8988T (cell line): Measurements from ENCODE around the gene PNLDC1.
"Not testable (repeated sequence)": the region's sequence is repeated elsewhere in the genome, so short reads cannot be mapped to it uniquely, and the experiment has no call there.

ENCODE experiments used
- DNase-seq: peaks from one replicate; pipeline ENCODE4 v3.0.0; 2011

Gene PNLDC1

GRCh38 chr6:159821122-159821521 is 21.0 kb downstream of the PNLDC1 start:
- DNase-seq, result no peak

DNA sequence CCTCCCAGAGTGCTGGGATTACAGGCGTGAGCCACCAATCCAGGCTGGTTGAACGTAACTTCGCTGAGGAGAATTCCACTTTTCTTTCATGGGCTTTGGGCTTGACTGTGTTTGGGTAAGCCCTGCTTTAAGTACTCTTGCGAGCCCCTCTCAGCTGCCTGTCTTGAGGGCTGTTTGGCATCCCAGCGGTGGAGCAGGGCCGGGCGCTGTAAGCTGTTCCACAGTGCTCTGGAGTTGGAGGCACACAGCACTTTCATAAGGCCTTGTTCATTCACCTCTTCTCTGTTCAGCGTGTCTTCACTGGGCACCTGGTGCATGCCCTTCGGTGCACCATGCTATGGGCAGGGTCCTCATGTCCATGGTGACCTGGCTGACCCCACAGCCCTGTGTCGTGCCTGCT is 21.6 kb downstream of the PNLDC1 start:
- no peak for DNase-seq

GRCh38 chr6:159823953-159824352 is 23.9 kb downstream of the PNLDC1 start:
- DNase-seq, result no peak

- not testable (repeated sequence) for DNase-seq
Observed at GRCh38 chr6:159824690-159825089, 24.6 kb downstream of the PNLDC1 start.

- no peak for DNase-seq
Observed at GRCh38 chr6:159826004-159826403, 25.9 kb downstream of the PNLDC1 start.

GRCh38 chr6:159826968-159827647 is 27.0 kb downstream of the PNLDC1 start:
- no peak for DNase-seq

DNA sequence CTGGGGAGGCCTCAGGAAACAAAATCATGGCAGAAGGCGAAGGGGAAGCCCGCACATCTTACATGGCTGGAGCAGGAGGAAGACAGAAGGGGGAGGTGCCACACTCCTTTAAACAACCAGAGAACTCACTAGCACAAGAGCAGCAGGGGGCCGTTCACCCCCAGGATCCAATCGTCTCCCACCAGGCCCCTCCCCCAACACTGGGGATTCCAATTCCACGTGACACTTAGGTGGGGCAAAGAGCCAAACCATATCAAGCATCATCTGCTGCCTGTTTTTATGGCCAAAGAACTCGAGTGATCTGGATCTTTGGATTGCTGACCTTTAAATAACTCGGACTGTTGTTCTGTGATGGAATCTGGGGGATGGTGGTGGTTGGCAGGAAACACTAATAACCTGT is 28.0 kb downstream of the PNLDC1 start:
- no peak for DNase-seq

- DNase-seq, result no peak
Observed at GRCh38 chr6:159829526-159829925, 29.4 kb downstream of the PNLDC1 start.

- no peak for DNase-seq
Observed at GRCh38 chr6:159830501-159831372, 30.7 kb downstream of the PNLDC1 start.

DNA sequence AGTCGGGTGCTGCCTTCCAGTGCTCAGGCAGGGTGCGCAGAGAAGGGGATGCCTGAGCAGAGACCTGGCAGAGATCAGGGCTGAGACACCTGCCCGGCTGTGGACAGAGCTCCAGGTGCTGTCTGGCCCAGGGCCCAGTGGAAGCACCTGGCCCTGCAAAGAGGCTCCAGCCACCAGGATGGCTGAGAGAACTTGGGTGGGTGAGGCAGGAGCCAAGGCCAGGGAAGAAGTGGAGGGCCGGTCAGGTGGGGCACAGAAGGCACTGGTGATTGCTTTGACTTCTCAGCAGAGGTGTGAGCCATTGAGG is 31.2 kb downstream of the PNLDC1 start:
- no peak for DNase-seq

DNA sequence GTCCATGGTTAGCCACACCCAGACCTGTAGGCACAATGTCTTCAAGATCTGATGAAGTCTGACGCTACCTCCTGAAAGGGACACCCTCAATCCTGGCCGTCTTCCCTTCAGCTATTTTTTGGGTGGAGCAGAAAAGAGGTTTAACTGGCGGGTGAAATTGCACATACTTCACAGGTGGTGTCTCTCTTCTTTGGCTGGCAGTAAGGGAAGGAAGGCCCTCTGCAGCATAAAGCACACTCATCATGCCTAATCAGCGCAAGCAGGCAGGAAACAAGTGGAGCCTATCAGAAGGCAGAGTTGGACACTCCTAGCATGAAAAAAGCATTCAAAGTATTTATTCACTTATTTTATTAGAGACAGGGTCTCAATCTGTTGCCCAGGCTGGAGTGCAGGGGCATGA is 32.9 kb downstream of the PNLDC1 start:
- no peak for DNase-seq

DNA sequence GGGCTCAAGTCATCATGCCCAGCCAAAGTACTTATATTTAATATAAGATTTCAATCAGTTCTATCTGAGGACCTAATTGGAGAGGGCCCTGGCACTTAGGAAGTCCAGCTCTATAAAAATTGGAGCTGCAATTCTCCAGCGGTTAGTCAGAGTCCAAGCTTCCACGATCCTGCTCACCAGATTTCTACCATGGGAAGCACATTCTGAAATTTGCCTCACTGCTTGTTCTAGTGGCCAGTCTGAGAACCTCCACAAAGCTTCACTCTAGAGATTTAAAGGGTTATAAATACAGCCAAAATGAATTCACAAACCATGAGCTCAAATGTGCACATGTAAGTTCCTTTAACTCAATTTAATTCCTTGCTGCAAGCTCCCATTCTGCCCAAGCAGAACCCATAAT is 33.5 kb downstream of the PNLDC1 start:
- DNase-seq, result no peak

DNA sequence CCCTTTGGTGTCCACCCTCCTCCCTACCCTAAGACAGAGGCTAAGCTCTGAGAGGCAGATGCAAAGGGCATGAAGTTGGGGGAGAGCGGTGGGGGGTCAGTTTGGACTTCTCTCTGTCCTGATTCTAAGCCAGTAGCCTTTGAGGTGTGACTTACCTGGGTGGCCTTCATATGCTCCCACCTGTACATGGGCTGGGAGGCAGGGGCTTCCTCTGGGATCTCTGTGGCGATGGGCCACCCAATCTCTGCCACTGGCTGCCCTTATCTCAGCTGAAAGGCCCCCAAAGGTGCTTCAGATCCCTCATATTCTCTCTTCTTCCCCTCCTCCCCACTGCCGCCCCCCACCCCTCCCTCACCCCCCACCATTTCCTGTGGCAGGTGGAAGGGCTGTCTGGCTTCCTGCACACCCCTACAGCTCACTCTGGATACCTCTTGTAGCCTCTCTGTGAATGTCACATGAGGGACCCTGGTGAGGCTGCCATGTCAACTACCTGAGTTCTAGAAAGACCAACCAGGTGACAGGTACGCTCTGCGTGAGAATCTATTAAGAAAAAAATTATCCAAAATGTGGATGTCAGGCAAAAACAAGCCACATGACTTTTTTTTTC is 34.0 kb downstream of the PNLDC1 start:
- DNase-seq, result no peak

DNA sequence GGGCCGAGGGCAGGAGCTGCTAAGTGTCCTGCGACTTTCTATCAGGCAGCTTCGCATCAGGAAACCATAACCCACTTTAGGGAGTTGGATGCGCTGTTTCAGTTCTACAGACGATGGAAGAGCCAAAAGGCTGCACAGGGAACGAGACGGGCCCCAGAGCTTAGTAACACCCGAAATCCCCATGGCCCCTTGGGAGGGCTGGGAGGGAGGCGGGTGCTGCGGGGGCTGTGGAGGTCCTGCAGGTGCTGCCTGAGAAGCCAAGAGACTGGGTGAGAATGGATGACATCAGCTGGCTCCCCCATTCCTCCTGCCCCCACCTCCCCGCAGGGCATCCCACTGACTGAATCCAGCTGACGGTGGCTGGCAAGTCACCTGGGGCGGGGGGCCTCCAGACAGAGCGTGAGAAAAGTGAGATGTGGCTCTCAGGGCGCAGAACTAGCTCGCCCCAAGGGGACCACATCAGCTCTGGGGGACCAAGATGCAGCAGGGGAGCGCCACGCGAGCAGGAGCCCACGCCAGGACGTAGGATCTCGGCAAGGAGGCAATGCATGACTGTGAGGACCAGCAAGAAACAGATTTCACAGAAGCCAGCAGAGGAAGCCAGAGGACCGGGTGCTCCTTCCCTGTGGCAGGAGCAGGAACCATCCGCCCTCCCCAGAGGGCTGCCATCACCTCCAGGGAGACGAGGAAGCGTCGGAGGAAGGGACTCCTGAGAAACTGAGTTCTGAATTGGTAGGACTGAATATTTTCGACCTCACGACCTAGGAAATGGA is 36.8 kb downstream of the PNLDC1 start:
- DNase-seq, result no peak

DNA sequence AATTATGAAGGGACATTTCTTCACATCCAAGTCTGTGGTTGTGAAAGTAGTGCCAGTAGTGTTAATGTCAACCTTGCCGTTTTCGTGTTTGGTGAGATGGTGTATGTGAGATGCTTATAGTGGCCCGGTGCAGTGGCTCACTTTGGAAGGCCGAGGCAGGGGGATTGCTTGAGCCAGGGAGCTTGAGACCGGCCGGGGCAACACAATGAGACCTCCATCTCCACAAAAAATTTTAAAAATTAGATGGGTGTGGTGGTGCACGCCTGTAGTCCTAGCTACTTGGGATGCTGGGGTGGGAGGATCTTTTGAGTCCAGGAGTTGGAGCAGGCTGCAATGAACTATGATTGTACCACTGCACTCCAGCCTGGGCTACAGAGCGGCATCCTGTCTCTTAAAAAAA is 37.4 kb downstream of the PNLDC1 start:
- DNase-seq, result no peak

GRCh38 chr6:159838020-159838744 is 38.1 kb downstream of the PNLDC1 start:
- no peak for DNase-seq

DNA sequence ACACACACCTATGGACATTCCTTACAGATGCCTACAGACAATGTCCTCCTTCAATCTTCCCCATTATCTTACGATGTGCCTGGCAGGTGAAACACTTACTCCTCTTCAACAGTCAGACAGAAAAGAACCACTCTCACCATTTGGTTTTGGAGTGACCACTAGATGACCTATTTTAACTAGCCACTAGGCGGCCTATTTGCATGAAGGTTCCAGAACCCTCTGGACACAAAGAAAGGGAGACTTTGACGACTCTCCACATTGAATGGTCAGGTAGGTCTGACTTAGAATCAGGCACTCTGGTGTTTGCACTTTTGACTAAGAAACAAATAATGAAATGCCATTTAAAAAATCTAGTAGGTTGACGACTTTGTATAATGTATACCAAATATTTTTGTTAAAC is 42.0 kb downstream of the PNLDC1 start:
- no peak for DNase-seq

GRCh38 chr6:159844737-159845645 is 44.9 kb downstream of the PNLDC1 start:
- DNase-seq, result no peak

- not testable (repeated sequence) for DNase-seq
Observed at GRCh38 chr6:159848552-159848951, 48.5 kb downstream of the PNLDC1 start.

- DNase-seq, result not testable (repeated sequence)
Observed at GRCh38 chr6:159849851-159850250, 49.8 kb downstream of the PNLDC1 start.

- no peak for DNase-seq
Observed at GRCh38 chr6:159852877-159853276, 52.8 kb downstream of the PNLDC1 start.

DNA sequence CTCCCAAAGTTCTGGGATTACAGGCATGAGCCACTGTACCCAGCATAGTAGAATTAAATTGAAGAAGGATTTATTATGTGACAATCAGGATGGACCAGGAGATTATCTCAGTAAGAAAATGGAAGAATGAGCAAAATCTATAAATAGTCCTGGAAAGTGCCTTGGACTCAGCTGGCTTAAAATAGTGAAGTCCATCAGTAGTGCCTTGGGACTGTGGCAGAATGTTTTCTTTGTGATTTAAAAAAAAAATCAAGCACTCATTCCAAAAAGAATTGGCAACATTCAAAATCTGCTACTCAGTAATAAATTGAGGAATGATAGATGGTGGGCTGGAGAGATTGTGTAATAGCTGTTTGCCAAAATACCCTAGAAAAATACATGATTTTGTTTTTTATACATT is 53.7 kb downstream of the PNLDC1 start:
- no peak for DNase-seq
